ENCODE results near the gene PXMP4.
"Not testable (repeated sequence)": the region's sequence is repeated elsewhere in the genome, so short reads cannot be mapped to it uniquely, and the experiment has no call there.

The PXMP4 gene

DNA sequence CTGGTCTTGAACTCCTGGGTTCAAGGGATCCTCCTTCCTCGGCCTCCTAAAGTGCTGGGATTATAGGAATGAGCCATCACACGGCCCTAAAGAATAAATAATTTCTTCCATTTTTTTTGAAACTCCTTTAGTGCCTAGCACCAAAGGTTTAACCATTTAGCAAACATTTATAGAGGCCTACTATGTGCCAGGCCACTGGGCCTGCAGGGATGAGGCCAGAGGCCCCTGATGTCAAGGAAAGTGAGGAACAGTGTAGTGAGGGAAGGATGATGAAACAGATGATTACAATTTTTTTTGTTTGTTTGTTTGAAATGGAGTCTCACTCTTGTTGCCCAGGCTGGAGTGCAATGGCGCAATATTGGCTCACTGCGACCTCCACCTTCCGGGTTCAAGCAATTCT lies 45.5 kb upstream of the PXMP4 start:
- H3K36me3 ChIP-seq (ENCODE audit: control insufficient read depth, insufficient read depth, low read length), result no peaks in the 10 kb centered on the region
- TF ChIP-seq, protein P1, sequence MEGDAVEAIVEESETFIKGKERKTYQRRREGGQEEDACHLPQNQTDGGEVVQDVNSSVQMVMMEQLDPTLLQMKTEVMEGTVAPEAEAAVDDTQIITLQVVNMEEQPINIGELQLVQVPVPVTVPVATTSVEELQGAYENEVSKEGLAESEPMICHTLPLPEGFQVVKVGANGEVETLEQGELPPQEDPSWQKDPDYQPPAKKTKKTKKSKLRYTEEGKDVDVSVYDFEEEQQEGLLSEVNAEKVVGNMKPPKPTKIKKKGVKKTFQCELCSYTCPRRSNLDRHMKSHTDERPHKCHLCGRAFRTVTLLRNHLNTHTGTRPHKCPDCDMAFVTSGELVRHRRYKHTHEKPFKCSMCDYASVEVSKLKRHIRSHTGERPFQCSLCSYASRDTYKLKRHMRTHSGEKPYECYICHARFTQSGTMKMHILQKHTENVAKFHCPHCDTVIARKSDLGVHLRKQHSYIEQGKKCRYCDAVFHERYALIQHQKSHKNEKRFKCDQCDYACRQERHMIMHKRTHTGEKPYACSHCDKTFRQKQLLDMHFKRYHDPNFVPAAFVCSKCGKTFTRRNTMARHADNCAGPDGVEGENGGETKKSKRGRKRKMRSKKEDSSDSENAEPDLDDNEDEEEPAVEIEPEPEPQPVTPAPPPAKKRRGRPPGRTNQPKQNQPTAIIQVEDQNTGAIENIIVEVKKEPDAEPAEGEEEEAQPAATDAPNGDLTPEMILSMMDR (IDR thresholded peaks at IDR 0.05), result no peak
- no peak overlapping the region for H3K27ac ChIP-seq
- H3K4me1 ChIP-seq, result no peaks in the 10 kb centered on the region
- no peak overlapping the region for H2AFZ ChIP-seq
- no peak overlapping the region for H3K4me3 ChIP-seq (ENCODE audit: low read depth, low read length)
- H3K9ac ChIP-seq, result no peak overlapping the region
- no peaks in the 10 kb centered on the region for H3K27me3 ChIP-seq (ENCODE audit: control insufficient read depth, insufficient read depth, low read length)
- H3K79me2 ChIP-seq, result no peaks in the 10 kb centered on the region
- no peaks in the 10 kb centered on the region for H3K9me3 ChIP-seq (ENCODE audit: control insufficient read depth, low read length)
- no peak overlapping the region for H3K4me2 ChIP-seq (ENCODE audit: low read length)

DNA sequence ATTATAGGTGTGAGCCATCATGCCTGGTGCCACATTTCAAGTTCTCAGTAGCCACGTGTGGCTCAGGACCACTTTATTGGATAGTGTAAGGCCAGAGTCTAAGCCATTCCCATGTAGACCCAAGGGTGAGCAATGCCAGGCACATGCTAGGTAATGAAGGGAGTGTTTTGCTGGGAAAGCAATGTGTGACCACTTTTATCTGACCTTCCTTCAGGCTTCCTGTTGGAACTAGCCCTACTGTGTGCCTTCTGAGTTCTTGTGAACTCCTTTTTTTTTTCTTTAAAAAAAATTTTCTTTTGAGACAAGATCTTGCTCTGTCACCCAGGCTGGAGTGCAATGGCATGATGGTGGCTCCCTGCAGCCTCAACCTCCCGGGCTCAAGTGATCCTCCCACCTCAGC lies 45.0 kb upstream of the PXMP4 start:
- no peaks in the 10 kb centered on the region for H3K4me1 ChIP-seq

DNA sequence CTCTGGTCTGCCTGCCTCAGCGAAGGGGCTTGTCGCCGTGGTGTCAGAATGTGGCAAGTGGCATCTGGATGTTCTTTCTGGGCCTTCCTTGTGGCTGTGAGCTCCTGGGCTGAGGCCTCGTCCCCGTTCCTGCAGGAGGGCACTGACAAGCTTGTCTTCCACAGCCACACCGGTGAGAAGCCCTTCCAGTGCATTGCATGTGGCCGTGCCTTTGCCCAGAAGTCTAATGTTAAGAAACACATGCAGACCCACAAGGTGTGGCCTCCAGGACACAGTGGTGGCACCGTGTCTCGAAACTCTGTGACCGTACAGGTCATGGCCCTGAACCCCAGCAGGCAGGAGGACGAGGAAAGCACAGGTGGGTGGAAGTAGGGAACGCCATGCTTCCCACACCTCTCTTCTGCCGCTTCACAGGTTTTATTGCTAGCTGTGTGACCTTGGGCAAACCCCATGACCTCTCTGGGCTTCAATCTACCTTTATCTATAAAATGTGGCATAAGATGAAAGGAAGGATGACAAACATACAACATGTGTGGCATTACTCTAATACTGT lies 41.7 kb upstream of the PXMP4 start:
- H3K9ac ChIP-seq, result no peak overlapping the region
- no peaks in the 10 kb centered on the region for H3K4me1 ChIP-seq
- H3K4me2 ChIP-seq (ENCODE audit: low read length), result no peak overlapping the region
- no peak overlapping the region for H3K27ac ChIP-seq
- no peak overlapping the region for H3K4me3 ChIP-seq (ENCODE audit: low read depth, low read length)
- H3K79me2 ChIP-seq, result no peaks in the 10 kb centered on the region
- H3K36me3 ChIP-seq (ENCODE audit: control insufficient read depth, insufficient read depth, low read length), result no peaks in the 10 kb centered on the region
- no peaks in the 10 kb centered on the region for H3K9me3 ChIP-seq (ENCODE audit: control insufficient read depth, low read length)
- no peaks in the 10 kb centered on the region for H3K27me3 ChIP-seq (ENCODE audit: control insufficient read depth, insufficient read depth, low read length)
- TF ChIP-seq, protein P1 (IDR thresholded peaks at IDR 0.05), result no peak
- no peak overlapping the region for H2AFZ ChIP-seq

More for the DNA sequence above, 45.0 kb upstream of the PXMP4 start:
- Histone ChIP-seq H3K36me3 (ENCODE audit: control insufficient read depth, insufficient read depth, low read length) (no peaks in the 10 kb centered on the region), H2AFZ (no peak overlapping the region), H3K27me3 (ENCODE audit: control insufficient read depth, insufficient read depth, low read length) (no peaks in the 10 kb centered on the region), H3K27ac (no peak overlapping the region), H3K4me3 (ENCODE audit: low read depth, low read length) (no peak overlapping the region), H3K79me2 (no peaks in the 10 kb centered on the region), H3K4me2 (ENCODE audit: low read length) (no peak overlapping the region), H3K9me3 (ENCODE audit: control insufficient read depth, low read length) (no peaks in the 10 kb centered on the region), H3K9ac (no peak overlapping the region)
- TF ChIP-seq, protein P1 (IDR thresholded peaks at IDR 0.05), result no peak

DNA sequence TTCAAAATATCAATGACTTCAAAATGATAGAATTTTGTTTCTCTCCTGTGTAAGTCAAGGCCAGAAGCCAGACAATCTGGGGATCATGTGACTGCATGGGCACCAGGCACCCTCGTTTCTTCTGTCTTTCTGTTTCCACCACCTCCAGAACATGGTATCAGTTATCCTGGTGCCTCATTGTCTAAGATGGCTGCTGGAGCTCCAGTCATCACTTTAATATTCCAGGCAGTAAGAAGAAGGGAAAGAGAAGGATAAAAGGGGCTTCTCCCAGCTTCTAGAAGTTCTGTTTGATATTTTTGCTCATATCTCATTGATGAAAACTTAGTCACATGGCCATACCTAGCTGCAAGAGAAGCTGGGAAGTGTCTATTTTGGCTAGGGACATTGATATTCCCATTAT lies 37.3 kb upstream of the PXMP4 start:
- Histone ChIP-seq H3K79me2 (no peaks in the 10 kb centered on the region), H3K9me3 (ENCODE audit: control insufficient read depth, low read length) (no peaks in the 10 kb centered on the region), H3K4me3 (ENCODE audit: low read depth, low read length) (no peak overlapping the region), H3K4me1 (no peaks in the 10 kb centered on the region), H2AFZ (no peak overlapping the region), H3K27ac (no peak overlapping the region), H3K4me2 (ENCODE audit: low read length) (no peak overlapping the region), H3K27me3 (ENCODE audit: control insufficient read depth, insufficient read depth, low read length) (no peaks in the 10 kb centered on the region), H3K36me3 (ENCODE audit: control insufficient read depth, insufficient read depth, low read length) (no peaks in the 10 kb centered on the region), H3K9ac (no peak overlapping the region)
- TF ChIP-seq, protein P1 (IDR thresholded peaks at IDR 0.05), result no peak

DNA sequence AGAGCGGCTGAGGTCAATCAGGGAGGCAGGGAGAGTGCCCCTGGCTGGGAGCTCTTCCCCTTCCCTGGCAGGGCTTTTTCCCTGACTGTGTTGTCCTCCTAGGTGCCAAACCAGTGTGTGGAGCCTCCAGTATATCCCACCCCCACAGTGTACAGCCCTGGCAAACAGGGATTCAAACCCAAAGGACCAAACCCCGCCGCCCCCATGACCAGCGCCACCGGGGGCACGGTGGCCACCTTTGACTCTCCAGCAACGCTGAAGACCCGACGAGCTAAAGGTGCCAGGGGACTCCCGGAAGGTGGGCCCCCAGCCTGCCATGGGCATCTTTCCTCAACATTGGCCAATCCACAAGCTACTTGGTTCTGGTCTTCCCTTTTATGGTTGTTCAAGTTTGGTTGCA lies 36.9 kb upstream of the PXMP4 start:
- TF ChIP-seq, protein P1 (IDR thresholded peaks at IDR 0.05), result no peak
- H3K27ac ChIP-seq, result no peak overlapping the region
- H3K9ac ChIP-seq, result no peak overlapping the region
- no peaks in the 10 kb centered on the region for H3K4me1 ChIP-seq
- no peaks in the 10 kb centered on the region for H3K36me3 ChIP-seq (ENCODE audit: control insufficient read depth, insufficient read depth, low read length)
- H3K4me2 ChIP-seq (ENCODE audit: low read length), result no peak overlapping the region
- no peaks in the 10 kb centered on the region for H3K79me2 ChIP-seq
- no peak overlapping the region for H3K4me3 ChIP-seq (ENCODE audit: low read depth, low read length)
- H2AFZ ChIP-seq, result no peak overlapping the region
- no peaks in the 10 kb centered on the region for H3K27me3 ChIP-seq (ENCODE audit: control insufficient read depth, insufficient read depth, low read length)
- H3K9me3 ChIP-seq (ENCODE audit: control insufficient read depth, low read length), result no peaks in the 10 kb centered on the region

DNA sequence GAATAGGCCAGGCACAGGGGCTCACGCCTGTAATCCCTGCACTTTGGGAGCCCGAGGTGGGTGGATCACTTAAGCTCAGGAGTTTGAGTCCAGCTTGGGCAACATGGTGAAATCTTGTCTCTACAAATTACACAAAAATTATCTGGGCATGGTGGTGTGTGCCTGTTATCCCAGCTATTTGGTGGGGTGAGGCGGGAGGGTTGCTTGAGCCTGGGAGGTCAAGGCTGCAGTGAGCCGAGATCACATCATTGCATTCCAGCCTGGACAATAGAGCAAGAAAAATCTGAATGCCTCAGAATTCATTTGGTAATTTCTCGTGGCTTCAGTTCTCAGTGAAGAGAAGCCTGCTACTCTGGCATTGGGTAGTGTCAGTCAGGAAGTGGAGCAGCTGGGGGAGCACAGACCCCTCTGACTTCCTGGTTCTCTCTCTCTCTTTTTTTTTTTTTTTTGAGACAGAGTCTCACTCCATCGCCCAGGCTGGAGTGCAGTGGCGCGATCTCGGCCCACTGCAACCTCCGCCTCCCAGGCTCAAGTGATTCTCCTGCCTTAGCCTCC lies 35.9 kb upstream of the PXMP4 start:
- not testable (repeated sequence) for H3K36me3 ChIP-seq (ENCODE audit: control insufficient read depth, insufficient read depth, low read length); H3K27ac ChIP-seq; H3K79me2 ChIP-seq

More for the DNA sequence above, 35.9 kb upstream of the PXMP4 start:
- not testable (repeated sequence) for H2AFZ ChIP-seq; H3K4me3 ChIP-seq (ENCODE audit: low read depth, low read length); H3K9me3 ChIP-seq (ENCODE audit: control insufficient read depth, low read length); H3K4me1 ChIP-seq; H3K4me2 ChIP-seq (ENCODE audit: low read length); H3K27me3 ChIP-seq (ENCODE audit: control insufficient read depth, insufficient read depth, low read length); H3K9ac ChIP-seq
